ENCODE results near the gene RAB8A.

Gene RAB8A

DNA sequence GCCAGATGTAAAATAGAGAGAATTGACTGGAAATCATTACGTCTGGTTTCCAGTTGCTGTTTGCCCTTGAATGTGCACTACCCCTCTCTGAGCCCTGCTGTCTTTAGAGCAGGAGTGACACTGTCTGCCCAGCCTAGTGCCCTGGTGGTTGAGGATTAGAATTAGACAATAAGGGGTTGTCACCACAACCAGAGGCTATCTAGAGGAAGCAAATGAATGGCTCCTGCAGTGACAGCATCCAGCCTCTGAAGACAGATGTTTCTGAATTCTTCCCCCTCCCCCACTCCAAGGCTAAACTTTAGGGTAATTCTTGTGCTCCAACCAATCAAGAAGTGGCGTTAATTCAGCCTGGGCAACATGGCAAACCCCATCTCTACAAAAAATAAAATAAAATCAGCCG is 2.0 kb downstream of the RAB8A start:
- DNase-seq = no peak

DNA sequence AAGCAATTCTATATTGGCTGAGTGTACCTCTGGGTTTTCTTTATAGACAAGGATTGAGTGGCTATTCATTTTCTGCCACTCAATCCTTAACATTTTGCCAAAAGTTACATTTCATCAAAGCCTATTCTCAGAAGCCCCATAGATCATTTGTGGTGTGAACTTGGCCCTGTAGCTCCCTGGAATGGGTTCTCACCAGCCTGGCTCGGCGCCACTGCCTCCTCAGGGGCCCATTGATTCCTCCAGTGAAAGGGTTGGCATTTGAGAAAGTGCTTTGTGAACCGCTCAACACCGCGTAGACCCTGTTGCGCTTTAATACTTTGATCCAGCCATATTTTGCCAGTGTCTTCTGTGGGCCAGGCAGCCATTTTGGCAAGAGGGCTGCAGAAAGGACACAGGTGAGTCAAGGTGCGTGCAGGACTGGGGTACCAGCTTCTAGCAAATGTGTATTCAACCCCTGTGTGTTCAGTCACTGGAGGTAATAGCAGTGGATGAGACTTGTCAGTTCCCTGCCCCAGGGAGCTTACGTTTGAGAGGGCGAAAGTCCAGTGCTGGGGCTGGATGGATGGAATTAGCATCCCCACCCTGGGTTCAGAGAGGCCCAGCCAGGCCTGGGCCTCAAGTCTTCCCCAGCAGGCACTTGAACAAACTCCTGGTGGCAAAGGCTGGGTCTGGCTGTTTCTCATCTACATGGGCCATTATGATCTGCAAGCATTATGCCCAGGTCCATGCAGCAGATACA is 3.8 kb downstream of the RAB8A start:
- DNase-seq = no peak

DNA sequence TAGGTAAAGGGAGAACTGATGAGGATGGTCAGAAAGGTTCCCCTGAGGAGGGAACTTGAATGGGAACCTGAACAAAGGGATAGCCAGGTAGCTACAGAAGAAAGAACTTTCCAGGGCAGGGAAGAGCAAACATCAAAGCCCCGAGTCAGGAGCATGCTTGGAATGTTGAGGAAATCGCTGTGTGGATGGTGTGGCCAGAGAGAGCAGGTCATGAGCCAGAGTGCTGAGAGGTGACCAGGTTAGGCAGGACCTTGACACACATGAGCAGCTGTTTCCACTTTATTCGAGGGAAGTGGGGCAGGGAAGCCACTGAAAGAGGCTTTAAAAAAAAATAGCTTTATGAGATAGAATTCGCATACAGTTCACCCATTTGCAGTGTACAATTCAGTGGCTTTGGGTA is 4.4 kb downstream of the RAB8A start:
- DNase-seq = no peak

DNA sequence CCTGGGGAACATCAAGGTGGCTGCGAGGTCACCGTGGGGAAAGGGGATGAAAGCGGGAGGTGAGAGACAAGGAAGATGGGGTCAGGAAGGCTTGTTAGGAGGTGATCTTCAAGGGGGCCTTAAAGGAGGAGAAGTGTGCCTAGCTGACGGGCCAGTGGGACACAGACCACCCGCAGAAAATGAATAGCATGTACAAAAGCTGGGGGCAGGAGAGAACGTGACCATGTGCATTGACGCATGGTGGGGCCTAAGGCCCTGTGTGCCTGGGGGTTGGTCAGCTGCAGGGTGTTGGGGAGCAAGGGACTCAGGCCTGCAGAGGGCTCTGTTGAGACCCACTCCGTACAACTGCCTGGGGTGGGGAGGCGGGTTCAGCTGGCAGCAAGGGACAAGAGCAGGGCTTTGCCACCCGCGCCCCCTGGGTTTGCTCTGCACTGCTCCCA is 5.9 kb downstream of the RAB8A start:
- no peak for DNase-seq

DNA sequence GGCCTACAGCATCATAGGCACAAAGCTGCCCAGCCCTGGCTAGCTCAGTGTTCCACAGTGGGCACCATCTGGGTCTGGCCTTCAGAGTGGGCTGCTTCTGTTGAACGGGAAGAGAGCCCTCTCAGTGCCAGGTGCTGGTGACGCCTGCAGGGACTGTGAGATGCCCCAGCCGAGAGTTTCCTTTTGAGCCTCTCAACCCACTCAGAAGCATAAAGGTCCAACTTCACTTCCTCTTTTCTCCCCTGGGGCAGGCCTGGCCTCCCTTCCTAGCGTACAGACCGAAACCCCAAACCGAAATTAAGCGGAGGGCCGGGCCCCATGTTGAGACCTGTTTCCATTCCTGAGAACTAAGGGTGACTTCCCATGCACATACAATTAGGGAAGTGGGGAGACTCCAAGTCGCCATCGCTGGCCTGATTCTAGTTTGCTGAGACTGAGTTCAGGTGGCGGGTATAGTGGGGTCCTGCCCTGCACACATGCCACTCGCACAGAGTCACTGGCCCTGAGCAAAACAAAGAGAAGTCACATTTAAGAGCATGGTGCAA is 6.9 kb downstream of the RAB8A start:
- DNase-seq = peak; percentile 54 to 70

DNA sequence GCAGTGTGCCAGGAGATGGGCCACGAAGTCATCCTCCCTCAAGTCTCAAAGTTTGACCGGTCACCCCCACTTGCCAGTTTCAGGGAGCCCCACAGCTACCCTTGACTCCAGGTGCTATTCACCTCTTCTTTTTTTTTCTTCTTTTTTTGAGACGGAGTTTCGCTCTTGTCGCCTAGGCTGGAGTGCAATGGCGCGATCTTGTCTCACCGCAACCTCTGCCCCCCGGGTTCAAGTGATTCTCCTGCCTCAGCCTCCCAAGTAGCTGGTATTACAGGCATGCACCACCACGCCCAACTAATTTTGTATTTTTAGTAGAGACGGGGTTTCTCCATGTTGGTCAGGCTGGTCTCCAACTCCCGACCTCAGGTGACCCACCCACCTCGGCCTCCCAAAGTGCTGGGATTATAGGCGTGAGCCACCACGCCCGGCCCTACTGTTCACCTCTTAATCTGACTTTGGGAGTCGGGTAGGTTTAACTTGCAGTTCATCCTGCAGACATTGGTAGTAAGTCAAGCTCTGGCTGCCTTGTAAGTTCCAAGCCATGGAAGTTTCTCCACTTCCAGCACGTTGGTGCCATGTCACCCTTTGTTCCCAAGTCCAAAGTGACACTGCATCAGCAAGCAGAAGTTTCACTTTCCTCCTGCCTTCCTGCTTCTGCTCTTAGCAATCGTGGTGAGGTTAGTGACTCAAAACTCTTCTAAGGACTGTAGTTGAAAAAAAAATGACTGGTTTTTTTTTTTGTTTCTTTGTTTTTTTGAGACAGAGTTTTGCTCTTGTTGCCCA is 7.6 kb downstream of the RAB8A start:
- peak; percentile 18 to 39 for DNase-seq

DNA sequence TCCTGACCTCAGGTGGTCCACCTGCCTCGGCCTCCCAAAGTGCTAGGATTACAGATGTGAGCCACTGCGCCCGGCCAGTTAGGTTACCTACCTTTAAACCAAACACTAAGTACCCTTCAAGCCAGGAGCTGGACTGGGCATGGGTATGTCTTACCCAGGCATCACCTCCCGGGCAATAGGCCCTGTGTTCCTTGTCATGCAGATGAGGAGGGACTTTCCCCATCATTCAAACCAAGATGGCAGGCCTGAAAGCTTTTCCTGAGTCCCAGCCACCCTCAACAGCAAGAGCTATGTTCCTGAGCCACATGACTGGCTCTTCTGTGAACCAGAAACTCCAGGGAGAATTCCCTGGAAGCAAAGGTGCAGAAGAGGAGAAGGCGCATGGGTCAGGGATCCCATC is 9.5 kb downstream of the RAB8A start:
- no peak for DNase-seq

DNA sequence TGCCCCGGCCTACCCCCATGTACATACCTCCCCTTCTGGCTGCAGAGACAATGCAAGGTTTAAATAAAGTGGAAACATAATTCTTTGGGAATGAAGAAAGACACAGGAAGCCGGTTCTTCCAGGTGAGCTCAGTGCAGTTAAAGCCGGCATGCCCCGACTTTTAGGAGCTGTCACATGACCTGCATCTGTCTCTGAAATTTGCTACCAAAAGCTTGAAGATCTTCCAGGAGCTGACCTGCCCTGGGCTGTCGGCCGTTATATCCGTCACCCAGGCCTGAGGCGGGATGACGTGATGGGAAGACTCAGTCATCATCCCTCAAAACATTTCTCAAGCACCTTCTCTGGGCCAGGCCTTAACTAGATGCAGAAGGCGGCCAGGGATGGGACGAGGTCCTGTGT is 10.3 kb downstream of the RAB8A start:
- DNase-seq = no peak

DNA sequence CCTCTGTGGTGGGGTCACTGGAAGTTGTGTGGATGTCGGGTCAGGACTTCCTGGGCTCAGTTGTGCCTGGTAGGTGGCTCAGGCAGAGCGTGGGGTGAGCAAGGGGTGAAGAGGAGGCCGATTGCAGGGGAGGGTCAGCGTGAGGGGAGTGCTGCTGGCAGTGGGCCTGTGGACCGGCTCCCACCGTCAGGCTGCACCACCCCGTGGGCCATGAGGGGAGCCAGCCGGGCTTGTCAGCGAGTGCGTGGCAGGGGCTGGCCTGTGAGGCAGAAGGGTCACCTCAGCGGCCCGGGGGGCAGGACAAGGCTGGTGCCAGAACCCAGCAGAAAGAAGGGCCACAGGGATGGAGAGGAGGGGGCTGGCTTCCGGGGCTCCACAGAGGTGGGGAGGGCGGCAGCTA is 13.3 kb downstream of the RAB8A start:
- no peak for DNase-seq

DNA sequence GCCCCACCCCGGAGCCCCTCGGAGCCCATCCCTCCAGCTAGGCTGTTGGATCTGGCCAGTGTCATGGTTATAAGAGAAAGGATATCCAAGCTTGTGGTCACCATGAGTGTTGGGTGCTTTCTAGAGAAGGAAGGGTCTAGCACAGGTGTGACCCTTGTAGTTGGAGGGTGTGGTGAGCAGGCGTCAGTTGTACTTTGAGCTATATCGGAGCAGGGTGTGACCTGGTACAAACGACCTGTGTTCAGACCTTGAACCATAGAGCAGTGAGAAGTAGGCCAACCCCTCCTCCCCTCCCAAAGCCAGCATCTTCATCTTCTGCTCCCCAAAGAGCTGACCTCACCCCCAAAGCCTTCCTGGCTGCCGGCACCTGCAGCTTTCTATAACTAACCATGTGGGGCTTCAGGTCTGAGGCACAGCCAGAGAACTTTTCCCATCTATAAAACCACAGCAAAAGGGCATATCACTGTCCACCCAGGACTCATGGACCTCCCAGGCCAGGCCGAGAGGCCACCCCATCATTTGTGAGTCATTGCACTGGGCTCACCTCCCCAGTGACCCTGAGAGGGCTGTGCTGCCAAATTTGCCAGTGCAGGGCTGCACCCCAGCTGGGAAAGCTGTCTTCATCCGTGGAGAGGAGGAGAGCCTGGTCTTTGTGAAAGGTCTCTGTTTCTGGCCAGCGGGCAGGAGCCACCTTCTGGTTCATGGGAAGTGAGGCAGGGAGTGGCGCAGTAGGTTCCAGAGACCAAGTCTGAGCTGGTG is 14.2 kb downstream of the RAB8A start:
- no peak for DNase-seq

DNA sequence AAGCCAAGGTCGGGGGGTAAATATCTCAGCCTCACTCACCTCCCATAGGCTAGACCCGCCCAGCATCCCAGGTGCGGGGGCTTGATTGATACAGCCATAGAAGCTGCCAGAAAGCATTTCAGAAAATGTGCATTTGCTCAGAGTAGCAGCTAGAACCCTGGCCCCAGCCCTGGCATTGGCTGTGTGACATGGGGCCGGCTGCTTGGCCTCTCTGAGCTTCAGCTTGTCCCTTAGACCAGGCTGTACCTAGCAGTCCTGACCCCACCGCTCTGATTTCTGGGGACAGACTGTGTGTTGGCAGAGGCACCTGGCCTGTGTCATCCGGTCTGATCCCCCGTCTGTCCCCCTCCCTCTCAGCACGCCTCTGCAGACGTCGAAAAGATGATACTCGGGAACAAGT is 15.4 kb downstream of the RAB8A start:
- DNase-seq = no peak

DNA sequence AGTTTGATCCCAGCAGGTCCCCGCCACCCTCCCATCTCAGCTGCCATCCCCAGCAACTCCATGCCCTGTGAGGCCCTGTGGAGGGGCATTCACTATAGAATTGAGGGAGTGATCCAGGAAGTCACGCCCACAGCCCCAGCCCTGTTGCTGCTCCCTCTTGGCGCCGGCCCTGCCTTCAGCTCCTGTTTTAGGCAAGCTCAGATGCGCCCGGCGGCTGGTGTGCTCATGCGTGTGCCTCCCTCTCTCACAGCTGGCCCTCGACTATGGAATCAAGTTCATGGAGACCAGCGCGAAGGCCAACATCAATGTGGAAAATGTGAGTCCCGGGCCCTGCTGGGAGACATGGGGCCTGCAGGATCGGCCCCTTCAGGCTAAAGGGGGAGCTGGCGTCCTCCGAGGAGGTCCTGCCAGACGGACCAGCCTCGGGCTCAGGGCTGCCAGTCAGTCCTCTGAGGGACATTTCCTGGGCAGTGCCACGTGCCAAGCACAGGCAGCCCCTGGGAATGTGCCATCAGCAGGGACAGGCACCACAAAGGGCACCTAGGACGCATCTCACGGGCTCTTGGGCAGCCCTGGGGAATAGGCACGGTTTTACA is 16.2 kb downstream of the RAB8A start:
- DNase-seq = no peak

DNA sequence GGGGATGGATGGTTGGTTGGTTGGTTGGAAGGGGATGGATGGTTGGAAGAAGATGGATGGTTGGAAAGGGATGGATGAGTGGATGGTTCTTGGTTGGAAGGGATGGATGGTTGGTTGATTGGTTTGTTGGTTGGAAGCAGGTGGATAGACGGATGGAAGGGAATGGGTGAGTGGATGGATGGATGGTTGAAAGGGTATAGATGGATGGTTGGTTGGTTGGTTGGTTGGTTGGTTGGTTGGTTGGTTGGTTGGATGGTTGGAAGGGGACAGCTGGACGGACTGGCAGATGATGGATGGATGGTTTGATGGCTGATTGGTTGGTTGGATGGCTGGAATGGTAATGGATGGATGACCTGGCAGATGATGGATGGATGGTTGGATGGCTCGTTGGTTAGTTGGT is 20.0 kb downstream of the RAB8A start:
- DNase-seq = no peak

DNA sequence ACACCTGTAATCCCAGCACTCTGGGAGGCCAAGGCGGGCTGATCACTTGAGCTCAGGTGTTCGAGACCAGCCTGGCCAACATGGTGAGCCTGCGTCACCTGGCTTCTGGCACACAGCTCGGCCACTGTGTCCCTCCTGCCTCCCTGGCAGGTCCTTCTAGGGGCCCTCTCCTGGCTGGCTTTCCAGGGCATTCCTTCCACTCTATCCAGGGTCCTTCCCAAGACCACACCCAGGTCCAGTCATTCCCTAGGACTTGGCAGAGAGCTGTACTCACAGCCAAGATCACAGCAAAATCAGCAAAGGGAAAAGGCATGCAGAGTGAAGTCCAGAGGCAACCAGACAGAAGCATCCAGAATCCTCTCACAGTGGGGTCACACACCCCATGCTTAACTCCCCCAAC is 22.1 kb downstream of the RAB8A start:
- no peak for DNase-seq

DNA sequence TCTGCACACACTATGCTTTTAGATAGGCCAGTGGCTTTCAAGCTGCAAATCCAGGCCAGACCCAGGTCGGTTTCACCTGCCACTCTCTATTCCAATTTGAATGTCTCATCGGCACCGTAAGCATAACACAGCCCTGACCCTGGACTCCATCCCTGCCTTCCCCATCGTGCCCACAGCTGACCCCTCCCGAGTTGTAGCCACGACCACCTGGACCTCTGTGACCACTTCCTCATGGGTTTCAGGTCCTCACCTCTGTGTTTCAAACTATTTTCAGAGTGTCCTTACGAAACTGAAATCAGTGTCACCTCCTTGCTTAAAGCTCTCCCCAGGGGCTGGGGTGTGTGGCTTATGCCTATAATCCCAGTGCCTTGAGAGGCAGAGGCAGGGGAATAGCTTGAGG is 22.8 kb downstream of the RAB8A start:
- no peak for DNase-seq

DNA sequence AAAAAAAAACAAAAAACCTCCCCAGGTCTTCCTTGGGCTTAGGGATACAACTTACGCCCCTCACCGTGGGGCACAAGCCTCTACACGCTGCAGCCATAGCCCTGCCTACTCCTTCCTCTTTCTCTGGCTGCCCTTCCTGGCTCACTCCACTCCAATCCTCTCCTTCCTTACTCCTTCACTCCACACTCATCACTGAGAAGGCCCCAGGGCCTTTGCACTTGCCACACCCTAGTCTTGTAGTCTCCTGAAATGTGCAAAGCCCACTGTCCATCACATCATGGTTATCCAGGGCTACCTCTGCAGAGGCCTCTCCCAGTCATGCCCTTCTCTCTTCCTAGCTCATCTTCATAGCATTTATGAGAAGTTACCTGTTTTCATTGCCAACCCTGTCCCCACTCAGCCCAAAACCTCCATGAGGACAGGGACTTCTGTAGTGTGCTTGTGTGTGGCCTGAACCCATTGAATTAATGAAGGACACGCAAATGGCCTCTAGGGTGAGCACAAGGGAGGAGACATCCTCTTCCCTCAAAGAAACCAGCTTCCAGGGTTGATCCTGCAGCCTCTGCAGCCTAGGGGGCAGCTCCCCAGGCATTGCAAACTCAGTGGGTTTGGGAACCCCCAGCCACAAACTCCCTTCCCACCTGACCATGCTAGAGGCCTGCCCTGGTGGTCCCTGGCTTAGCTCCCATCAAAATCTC is 23.9 kb downstream of the RAB8A start:
- DNase-seq = no peak

DNA sequence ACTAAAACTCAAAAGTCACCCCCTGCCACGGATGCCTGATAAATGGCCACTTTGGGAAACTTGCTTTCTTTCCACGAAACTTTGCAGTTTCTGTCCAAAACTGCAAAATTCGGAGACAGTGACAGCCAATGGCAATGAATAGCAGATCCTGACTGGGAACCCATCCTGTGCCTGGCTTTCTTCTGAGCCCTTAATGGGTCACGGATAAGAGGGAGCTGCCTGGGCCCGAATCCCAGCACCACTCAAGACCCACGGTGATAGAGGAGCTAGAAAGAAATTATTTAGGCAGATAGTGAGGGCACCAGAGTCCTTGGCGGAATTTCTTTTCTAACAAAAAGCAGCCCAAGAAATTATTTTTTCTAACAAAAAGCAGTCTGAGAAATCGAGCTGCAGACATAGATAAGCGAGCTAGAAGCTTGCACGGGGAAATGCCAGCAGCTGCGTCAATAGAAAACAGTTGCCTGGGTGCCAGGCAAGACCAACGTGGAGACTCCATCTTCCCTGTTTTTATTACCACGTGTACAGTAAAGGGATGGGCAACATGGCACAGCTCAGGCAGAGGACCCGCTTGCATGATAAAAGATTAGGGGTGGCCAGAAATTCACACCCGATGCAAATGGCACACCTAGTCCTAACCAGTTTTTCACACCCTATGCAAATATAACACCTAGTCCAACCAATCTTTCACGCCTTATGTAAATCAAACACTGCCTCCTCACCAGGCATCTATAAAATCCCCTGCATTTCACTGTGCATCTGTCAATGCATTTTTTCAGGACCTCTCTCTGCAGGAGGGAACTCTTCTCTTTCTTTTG is 24.7 kb downstream of the RAB8A start:
- DNase-seq = no peak

DNA sequence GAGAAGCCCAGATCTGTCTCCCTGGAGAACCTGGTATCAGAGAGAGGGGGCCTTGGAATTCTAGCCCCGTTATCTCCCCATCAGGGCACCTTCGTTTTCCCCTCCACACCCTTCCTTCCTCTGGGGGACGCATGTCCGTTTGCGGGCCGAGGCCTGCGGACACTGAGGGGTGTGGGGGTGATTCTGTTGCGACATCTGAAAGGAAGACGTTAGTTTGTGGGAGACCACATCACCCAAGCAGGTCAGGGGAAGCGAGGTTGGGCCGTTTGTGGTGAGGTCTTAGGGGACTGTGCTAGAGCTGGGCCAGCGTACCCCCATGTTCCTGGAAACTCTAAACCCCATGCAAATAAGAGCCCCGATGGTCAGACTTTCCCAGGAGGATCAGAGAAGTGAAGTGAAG is 28.1 kb downstream of the RAB8A start:
- no peak for DNase-seq

DNA sequence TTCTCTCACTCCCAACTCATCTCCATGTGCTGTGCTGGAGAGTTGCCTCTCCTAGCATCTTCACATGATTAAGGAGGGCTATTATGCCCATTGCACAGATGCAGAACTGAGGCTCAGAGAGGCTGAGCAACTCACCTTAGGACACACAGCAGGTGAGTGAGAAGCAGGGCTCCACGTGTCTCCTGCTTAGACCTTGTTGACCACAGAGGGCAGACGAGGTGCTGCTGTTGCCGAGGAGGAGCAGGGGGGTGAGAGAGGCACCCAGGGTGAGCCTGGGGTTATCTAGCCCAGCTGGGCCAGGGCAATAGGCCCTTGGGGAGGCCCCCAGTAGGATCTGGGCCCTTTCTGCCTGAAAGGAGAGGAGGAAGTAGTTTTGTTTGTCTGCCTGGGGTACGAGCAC is 29.4 kb downstream of the RAB8A start:
- DNase-seq = no peak

DNA sequence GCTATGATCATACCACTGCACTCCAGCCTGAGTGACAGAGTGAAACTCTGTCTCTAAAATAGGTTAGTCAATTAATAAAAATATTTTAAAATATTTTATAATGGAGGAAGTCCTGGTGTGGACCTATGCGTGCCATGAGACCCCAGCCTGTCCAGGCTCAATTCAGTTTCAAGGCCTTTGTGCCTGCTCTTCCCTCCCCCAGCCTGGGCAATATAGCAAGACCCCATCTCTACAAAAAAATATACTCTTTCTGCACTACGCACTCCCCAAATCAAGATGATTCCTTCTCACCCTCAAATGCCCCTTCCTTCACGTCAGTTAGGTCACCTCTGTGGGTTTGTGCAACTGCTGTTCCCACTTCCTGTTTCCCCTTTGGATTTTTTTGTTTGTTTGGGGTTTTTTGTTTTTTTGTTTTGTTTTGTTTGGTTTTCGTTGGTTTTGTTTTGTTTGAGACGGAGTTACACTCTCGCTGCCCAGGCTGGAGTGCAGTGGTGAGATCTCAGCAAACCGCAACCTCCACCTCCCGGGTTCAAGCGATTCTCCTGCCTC is 30.4 kb downstream of the RAB8A start:
- no peak for DNase-seq
